Endothelial cell of umbilical vein (primary cell): ENCODE results near the gene CROCC2.

Experiments
- EZH2 ChIP-seq: IDR thresholded peaks from 2 replicates; pipeline ENCODE4 v1.6.1; 2012; ENCODE audit warnings: borderline replicate concordance, low read depth, mild to moderate bottlenecking, moderate library complexity, low read length, inconsistent platforms; ENCODE audit not compliant: severe bottlenecking
- MAX ChIP-seq: IDR thresholded peaks from 2 replicates; pipeline ENCODE4 v1.6.1; 2011; ENCODE audit not compliant: insufficient read depth, insufficient read length
- MYC ChIP-seq: IDR thresholded peaks from one replicate; pipeline ENCODE4 v1.6.1; 2011; ENCODE audit warnings: mild to moderate bottlenecking, low read depth, low read length
- POLR2A ChIP-seq: IDR thresholded peaks from 2 replicates; pipeline ENCODE4 v1.6.1; 2012; ENCODE audit warnings: low read depth, mild to moderate bottlenecking, control low read depth, low read length
- POLR2AphosphoS5 ChIP-seq: IDR thresholded peaks from 2 replicates; pipeline ENCODE4 v1.6.1; 2012; ENCODE audit warnings: low read depth, mild to moderate bottlenecking, control low read depth, low read length, moderate library complexity; ENCODE audit not compliant: insufficient read depth
- TF ChIP-seq, protein P1 (sequence below), 2 donors: IDR thresholded peaks; 1 replicate in 1 of 2; 2 replicates in 1 of 2; pipeline ENCODE4 v1.5.1; 2011; ENCODE audit warnings: low read length in 2 of 2, mild to moderate bottlenecking in 2 of 2, moderate library complexity in 2 of 2, control low read depth in 1 of 2, inconsistent platforms in 1 of 2, low read depth in 1 of 2; ENCODE audit not compliant: insufficient read depth in 1 of 2; ENCODE audit errors: extremely low read depth in 1 of 2

GRCh38 chr2:240865391-240865790 is 40.7 kb upstream of the CROCC2 start:
- no peak for TF ChIP-seq POLR2A
- no peak for TF ChIP-seq MYC
- TF ChIP-seq, protein P1, sequence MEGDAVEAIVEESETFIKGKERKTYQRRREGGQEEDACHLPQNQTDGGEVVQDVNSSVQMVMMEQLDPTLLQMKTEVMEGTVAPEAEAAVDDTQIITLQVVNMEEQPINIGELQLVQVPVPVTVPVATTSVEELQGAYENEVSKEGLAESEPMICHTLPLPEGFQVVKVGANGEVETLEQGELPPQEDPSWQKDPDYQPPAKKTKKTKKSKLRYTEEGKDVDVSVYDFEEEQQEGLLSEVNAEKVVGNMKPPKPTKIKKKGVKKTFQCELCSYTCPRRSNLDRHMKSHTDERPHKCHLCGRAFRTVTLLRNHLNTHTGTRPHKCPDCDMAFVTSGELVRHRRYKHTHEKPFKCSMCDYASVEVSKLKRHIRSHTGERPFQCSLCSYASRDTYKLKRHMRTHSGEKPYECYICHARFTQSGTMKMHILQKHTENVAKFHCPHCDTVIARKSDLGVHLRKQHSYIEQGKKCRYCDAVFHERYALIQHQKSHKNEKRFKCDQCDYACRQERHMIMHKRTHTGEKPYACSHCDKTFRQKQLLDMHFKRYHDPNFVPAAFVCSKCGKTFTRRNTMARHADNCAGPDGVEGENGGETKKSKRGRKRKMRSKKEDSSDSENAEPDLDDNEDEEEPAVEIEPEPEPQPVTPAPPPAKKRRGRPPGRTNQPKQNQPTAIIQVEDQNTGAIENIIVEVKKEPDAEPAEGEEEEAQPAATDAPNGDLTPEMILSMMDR (IDR thresholded peaks at IDR 0.05; ENCODE audit: extremely low read depth in 1 of 2, insufficient read depth in 1 of 2, low read depth in 1 of 2, low read length in 2 of 2), result no peak
- TF ChIP-seq MAX, result no peak
- TF ChIP-seq POLR2AphosphoS5, result no peak
- TF ChIP-seq EZH2, result no peak
